Measurements from ENCODE around the gene PARP15. TPM values are rescaled to one million over a fixed set of nuclear protein-coding genes. Genes with fewer than 3 reads are reported as not detected.
"Not testable (repeated sequence)": the region's sequence is repeated elsewhere in the genome, so short reads cannot be mapped to it uniquely, and the experiment has no call there.

Gene PARP15
- polyA plus RNA-seq, 3 donors, result 0.11 to 0.25 (median 0.14) TPM

- no peak for DNase-seq (ENCODE audit: low read depth in 3 of 3, low spot score in 2 of 3)
Measured at GRCh38 chr3:122661633-122662032, 84.2 kb downstream of the PARP15 start.

- no peak for DNase-seq (ENCODE audit: low read depth in 3 of 3, low spot score in 2 of 3)
Measured at GRCh38 chr3:122662505-122662904, 85.1 kb downstream of the PARP15 start.

- DNase-seq (ENCODE audit: low read depth in 3 of 3, low spot score in 2 of 3), result no peak
Measured at GRCh38 chr3:122665226-122665786, 87.9 kb downstream of the PARP15 start.

GRCh38 chr3:122665881-122666280 lies 88.4 kb downstream of the PARP15 start:
- DNase-seq (ENCODE audit: low read depth in 3 of 3, low spot score in 2 of 3), result no peak

GRCh38 chr3:122668930-122669730 lies 91.7 kb downstream of the PARP15 start:
- DNase-seq (ENCODE audit: low read depth in 3 of 3, low spot score in 2 of 3), result no peak

- no peak for DNase-seq (ENCODE audit: low read depth in 3 of 3, low spot score in 2 of 3)
Measured at GRCh38 chr3:122671553-122671952, 94.1 kb downstream of the PARP15 start.

GRCh38 chr3:122674339-122674738 lies 96.9 kb downstream of the PARP15 start:
- DNase-seq (ENCODE audit: low read depth in 3 of 3, low spot score in 2 of 3), result no peak

GRCh38 chr3:122676759-122677158 lies 99.3 kb downstream of the PARP15 start:
- no peak for DNase-seq (ENCODE audit: low read depth in 3 of 3, low spot score in 2 of 3)

- DNase-seq (ENCODE audit: low read depth in 3 of 3, low spot score in 2 of 3), result no peak
Measured at GRCh38 chr3:122677216-122677615, 99.8 kb downstream of the PARP15 start.

GRCh38 chr3:122678506-122678905 lies 101.1 kb downstream of the PARP15 start:
- no peak for DNase-seq (ENCODE audit: low read depth in 3 of 3, low spot score in 2 of 3)

GRCh38 chr3:122679085-122679881 lies 101.8 kb downstream of the PARP15 start:
- peak in 2 of 3 donors; percentile 72 to 76 for DNase-seq (ENCODE audit: low read depth in 3 of 3, low spot score in 2 of 3)

GRCh38 chr3:122679882-122680474 lies 102.5 kb downstream of the PARP15 start:
- peak in 1 of 3 donors; percentile 27 for DNase-seq (ENCODE audit: low read depth in 3 of 3, low spot score in 2 of 3)

- peak in 2 of 3 donors; percentile 50 to 64 for DNase-seq (ENCODE audit: low read depth in 3 of 3, low spot score in 2 of 3)
Measured at GRCh38 chr3:122680475-122681283, 103.2 kb downstream of the PARP15 start, which contains the start of gene PARP14. PARP14 (plus strand) TSS chr3:122680839; CDS start chr3:122680884, 45 bp downstream.

GRCh38 chr3:122681284-122681973 lies 104.0 kb downstream of the PARP15 start:
- no peak for DNase-seq (ENCODE audit: low read depth in 3 of 3, low spot score in 2 of 3)

- DNase-seq (ENCODE audit: low read depth in 3 of 3, low spot score in 2 of 3), result no peak
Measured at GRCh38 chr3:122681974-122682409, 104.5 kb downstream of the PARP15 start.

- not testable (repeated sequence) for DNase-seq (ENCODE audit: low read depth in 3 of 3, low spot score in 2 of 3)
Measured at GRCh38 chr3:122682778-122683411, 105.4 kb downstream of the PARP15 start.

GRCh38 chr3:122687298-122687697 lies 109.8 kb downstream of the PARP15 start:
- DNase-seq (ENCODE audit: low read depth in 3 of 3, low spot score in 2 of 3), result no peak

Data from right renal cortex interstitium (tissue), 3 donors.